HG03457 (cell line): ENCODE data around the gene PCA3.

Experiments used
- ATAC-seq: cut with Tn5 transposase; IDR thresholded peaks from one replicate; pipeline ENCODE4 v1.9.1; 2021; ENCODE audit warnings: moderate number of reproducible peaks; ENCODE audit not compliant: unreplicated experiment

PCA3 gene

DNA sequence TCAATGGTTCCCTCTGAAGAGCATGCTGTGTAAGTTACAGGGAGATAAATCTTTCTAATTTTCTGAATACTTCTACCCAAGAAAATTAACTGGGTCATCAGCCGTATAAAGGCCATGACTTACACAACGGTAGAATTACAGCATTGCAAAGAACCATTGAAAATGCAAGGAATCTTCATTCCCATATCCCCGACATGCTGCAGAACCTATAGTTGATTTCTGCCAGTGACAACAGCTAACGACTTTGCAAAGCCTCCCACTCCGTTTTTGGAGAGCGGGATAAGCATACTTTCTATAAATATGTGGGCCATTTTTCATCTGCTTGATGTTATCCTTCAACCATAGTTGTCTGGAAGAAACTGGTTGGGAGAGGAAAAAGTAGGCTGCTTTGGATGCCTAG lies 56.2 kb downstream of the PCA3 start:
- ATAC-seq: no peak

DNA sequence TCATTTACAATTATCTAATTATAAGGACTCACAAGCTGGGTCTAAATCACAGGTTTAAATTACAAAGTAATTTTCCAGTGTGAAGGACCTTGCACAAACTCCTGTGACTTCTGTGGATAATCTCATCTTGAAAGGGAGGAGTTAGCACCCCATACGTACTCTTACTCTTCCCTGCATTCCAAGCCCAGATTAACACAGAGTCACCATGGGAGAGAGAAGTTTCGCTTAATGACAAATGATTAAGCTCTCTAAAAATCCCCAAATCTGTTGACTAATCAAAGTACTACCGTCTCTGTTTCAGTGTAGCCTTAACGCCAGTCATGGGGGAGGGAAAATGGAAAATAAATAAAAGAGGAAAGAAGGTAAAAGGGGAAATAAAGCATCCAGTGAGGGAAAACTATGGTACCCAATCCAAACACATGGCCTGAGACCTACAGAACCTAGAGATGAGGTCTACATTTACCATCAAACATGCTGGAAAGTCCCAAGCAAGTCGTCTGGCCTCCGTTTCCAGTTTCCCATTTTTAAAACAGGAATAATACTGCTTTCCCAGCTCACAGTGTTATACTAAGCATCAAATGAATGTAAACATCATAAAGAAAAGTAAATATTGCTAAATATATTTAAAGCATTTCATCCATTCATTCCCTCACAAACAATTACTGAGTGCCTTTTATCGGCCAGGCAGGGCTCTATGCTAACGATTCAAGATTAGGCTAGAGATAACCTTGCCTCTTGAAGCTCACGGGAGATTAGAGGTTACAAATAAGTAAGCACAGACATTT lies 63.2 kb downstream of the PCA3 start:
- no peak for ATAC-seq

DNA sequence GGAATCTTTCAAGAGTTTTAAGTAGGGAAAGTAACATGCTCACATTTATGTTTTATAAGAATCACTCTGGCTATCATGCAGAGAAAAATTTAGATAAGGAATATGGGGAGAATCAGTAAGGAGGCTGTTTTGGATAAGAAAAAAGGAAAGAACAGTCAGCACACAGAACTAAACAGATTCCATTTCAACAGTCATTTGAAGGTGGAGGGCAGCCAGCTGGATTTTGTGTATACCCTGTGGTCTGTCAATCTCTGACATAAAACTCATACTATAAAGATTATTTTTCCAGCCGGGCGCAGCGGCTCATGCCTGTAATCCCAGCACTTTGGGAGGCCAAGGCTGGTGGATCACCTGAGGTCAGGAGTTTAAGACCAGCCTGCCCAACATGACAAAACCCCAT lies 64.2 kb downstream of the PCA3 start:
- no peak for ATAC-seq

DNA sequence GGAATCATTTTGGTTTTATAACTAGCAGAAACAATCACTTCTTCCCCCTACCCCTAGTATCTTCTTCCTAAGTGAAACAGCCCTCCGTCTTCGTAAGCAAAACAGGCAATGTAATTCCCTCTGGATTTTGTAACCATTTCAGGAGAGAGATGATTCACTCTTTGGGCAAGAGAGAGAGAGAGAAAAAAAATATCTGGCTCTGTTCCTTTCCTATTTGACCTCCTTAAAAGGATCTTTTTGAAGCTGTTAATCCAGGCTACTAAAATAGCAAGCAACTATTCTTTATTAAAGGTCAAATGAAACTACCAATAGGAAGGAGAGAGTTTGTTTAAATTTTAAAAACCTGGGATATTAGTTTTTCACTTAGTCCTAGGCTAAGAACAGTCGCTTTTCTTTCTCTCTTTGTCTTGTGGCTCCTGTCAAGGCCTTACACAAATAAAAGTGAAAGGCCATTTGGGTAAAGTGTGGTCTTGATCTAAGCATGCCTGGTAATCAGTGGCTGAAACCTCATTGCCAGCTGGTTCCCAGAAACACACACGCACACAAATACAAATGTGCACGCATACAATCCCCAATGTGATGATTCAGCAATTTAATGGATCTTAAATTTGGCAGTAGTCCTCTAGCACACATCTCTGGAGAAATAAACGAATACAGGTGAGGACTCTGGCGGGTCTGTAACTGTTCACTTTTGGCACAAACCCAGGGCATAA lies 71.5 kb downstream of the PCA3 start:
- no peak for ATAC-seq
